Neuronal stem cell (in vitro differentiated cells): ENCODE measurements around the gene CMYA5. TPM values are rescaled to one million over a fixed set of nuclear protein-coding genes. Genes with fewer than 3 reads are reported as not detected.

Source experiments
- small RNA-seq: library from polyadenylated mRNA; stranded (forward); fragments of <200 nt; extraction: miRNeasy Mini kit (QIAGEN cat#:217004); gene quantifications from one replicate; pipeline ENCODE3, GENCODE V24; 2013; ENCODE audit not compliant: insufficient read depth

Gene CMYA5

Small RNA genes lying within 50 kb of the gene (small RNA-seq; reads per million reads assigned to genes)
- not detected for gene AC008496.1
